ENCODE data around the gene SPRED3.

Gene SPRED3

DNA sequence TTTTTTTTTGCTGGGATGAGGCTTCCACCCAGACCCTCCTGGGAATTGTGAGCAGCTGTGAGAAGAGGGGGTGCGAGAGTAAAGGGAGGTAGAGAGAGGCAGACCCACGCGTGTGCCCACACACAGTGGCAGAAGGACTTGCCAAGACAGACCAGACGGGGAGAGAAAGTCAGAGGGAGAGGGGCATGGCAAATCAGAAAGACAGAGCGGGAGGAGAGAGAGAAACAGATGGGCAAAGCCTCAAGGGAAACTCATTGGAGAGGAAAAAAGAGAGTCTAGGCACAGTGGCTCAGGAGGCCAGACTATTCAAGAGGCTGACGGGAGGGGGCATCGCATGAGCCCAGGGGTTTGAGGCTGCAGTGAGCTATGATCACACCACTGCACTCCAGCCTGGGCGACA, 35.9 kb upstream of the SPRED3 start:
- TF ChIP-seq FOXP2 (optimal IDR thresholded peaks at IDR 0.05; ENCODE audit: borderline replicate concordance, extremely low read depth, extremely low read length, insufficient read depth) = no peak
- no peak for TF ChIP-seq TAF1 (IDR thresholded peaks at IDR 0.05; ENCODE audit: borderline replicate concordance, insufficient read depth, low read length)
- no peak for TF ChIP-seq POLR2AphosphoS5 (IDR thresholded peaks at IDR 0.05; ENCODE audit: low read depth, low read length)
- no peak for TF ChIP-seq SIN3A (IDR thresholded peaks at IDR 0.05; ENCODE audit: borderline replicate concordance, insufficient read depth, low read length)
- TF ChIP-seq, protein P1, sequence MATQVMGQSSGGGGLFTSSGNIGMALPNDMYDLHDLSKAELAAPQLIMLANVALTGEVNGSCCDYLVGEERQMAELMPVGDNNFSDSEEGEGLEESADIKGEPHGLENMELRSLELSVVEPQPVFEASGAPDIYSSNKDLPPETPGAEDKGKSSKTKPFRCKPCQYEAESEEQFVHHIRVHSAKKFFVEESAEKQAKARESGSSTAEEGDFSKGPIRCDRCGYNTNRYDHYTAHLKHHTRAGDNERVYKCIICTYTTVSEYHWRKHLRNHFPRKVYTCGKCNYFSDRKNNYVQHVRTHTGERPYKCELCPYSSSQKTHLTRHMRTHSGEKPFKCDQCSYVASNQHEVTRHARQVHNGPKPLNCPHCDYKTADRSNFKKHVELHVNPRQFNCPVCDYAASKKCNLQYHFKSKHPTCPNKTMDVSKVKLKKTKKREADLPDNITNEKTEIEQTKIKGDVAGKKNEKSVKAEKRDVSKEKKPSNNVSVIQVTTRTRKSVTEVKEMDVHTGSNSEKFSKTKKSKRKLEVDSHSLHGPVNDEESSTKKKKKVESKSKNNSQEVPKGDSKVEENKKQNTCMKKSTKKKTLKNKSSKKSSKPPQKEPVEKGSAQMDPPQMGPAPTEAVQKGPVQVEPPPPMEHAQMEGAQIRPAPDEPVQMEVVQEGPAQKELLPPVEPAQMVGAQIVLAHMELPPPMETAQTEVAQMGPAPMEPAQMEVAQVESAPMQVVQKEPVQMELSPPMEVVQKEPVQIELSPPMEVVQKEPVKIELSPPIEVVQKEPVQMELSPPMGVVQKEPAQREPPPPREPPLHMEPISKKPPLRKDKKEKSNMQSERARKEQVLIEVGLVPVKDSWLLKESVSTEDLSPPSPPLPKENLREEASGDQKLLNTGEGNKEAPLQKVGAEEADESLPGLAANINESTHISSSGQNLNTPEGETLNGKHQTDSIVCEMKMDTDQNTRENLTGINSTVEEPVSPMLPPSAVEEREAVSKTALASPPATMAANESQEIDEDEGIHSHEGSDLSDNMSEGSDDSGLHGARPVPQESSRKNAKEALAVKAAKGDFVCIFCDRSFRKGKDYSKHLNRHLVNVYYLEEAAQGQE (IDR thresholded peaks at IDR 0.05; ENCODE audit: insufficient read depth in 1 of 2, low read depth in 2 of 2, low read length in 2 of 2) = no peak

DNA sequence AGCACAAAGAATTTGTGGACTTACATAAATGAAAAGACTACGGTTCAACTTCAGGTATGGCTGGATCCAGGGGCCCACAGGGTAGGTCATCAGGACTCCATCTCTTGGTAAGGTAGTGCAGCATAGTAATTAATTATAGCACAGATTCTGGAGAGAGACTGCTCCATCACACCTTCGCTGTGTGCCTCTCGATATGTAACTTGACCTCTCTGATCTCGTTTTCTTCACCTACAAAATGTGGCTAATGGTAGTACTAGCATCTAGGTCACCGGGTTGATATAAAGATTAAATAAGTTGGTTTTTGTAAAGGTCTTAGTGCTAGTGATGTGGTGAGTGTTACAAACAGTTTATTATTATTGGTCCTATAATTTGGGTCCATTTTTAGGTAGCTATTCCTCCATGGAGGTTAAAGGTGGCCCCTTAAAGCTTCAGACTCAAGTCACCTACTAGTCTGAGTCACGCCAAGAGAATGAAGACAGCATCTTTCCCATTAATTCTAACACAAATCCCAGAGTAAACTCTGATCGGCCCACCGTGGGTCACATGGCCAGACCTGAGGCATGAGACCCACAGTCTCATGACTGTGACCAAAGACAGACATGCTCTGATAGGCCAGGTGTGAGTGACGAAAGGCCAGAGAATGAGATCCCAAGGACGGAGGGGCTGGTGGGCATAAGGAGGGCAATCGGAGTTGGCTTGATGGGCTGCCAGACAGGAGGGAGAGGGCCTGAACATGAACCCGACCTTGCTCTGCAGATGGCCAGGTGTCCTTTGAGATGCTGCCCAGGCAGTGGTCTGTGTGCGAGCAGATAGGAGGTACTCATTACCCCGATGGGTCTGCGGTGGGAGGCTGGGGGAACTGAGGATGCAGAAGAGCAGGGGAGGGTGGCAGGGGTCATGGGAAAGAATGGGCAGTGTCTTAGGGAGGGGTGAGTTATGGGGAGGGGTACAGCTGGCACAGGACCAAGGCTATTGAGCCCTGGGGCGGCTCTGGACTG, 32.5 kb upstream of the SPRED3 start:
- no peak for TF ChIP-seq SIN3A (IDR thresholded peaks at IDR 0.05; ENCODE audit: borderline replicate concordance, insufficient read depth, low read length)
- TF ChIP-seq, protein P1 (IDR thresholded peaks at IDR 0.05; ENCODE audit: insufficient read depth in 1 of 2, low read depth in 2 of 2, low read length in 2 of 2) = no peak
- no peak for TF ChIP-seq FOXP2 (optimal IDR thresholded peaks at IDR 0.05; ENCODE audit: borderline replicate concordance, extremely low read depth, extremely low read length, insufficient read depth)
- no peak for TF ChIP-seq TAF1 (IDR thresholded peaks at IDR 0.05; ENCODE audit: borderline replicate concordance, insufficient read depth, low read length)
- no peak for TF ChIP-seq POLR2AphosphoS5 (IDR thresholded peaks at IDR 0.05; ENCODE audit: low read depth, low read length)

DNA sequence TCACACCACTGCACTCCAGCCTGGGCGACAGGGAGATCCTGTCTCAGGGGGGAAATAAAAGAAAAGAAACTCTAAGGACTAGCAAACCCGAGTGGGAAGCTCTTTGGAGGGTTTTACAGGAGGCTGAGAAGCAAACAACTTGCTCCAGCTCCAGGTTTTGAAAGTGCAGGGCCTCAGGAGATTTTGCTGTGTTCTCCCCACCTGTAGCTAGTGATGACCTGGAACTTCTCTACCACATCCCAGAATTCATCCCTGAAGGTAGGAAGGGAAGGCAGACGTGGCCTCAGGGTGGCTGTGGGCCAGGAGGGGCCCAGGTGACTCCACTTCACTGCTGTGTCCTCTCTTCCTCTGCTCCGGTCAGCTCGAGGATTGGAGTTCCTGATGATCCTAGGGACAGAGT, 30.4 kb upstream of the SPRED3 start:
- no peak for TF ChIP-seq FOXP2 (optimal IDR thresholded peaks at IDR 0.05; ENCODE audit: borderline replicate concordance, extremely low read depth, extremely low read length, insufficient read depth)
- TF ChIP-seq TAF1 (IDR thresholded peaks at IDR 0.05; ENCODE audit: borderline replicate concordance, insufficient read depth, low read length) = no peak
- TF ChIP-seq POLR2AphosphoS5 (IDR thresholded peaks at IDR 0.05; ENCODE audit: low read depth, low read length) = no peak
- TF ChIP-seq, protein P1 (IDR thresholded peaks at IDR 0.05; ENCODE audit: insufficient read depth in 1 of 2, low read depth in 2 of 2, low read length in 2 of 2) = no peak
- TF ChIP-seq SIN3A (IDR thresholded peaks at IDR 0.05; ENCODE audit: borderline replicate concordance, insufficient read depth, low read length) = no peak

DNA sequence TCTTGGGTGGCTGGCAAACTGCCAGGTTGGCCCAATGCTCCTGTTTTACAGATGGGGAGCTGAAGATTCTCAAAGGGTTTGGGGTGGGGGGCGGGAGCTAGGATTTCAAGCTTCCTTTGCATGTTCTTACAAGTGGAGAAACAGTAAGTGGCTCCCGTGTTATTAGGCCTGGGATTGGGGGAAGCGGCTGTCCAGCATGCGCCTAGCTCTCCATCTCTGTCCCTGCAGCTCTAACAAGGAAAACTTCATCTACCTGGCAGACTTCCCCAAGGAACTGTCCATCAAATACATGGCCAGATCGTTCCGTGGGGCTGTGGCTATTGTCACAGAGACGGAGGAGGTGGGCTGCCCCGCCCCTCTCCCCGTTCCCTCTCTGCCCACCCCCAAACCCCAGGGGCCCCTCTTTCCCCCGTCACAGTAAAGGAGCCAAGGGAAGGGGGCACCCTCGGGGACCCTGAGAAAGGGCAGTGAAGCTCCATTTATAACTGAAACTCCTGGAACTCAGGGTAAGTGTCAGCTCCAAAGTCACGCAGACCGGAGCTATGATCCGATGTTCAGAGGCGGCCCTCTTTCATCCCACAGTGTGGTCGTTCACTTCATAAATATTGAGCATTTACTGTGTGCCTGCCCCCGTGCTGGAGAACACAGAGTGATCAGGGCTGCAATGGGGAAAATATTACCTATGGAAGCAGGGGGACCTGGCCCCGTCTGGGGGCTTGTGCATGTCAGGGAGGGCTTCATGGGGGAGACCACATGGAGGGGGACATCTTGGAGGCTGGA, 29.1 kb upstream of the SPRED3 start:
- TF ChIP-seq SIN3A (IDR thresholded peaks at IDR 0.05; ENCODE audit: borderline replicate concordance, insufficient read depth, low read length) (no peak), FOXP2 (optimal IDR thresholded peaks at IDR 0.05; ENCODE audit: borderline replicate concordance, extremely low read depth, extremely low read length, insufficient read depth) (no peak), TAF1 (IDR thresholded peaks at IDR 0.05; ENCODE audit: borderline replicate concordance, insufficient read depth, low read length) (no peak), POLR2AphosphoS5 (IDR thresholded peaks at IDR 0.05; ENCODE audit: low read depth, low read length) (no peak)
- TF ChIP-seq, protein P1 (IDR thresholded peaks at IDR 0.05; ENCODE audit: insufficient read depth in 1 of 2, low read depth in 2 of 2, low read length in 2 of 2) = no peak
